Type B pancreatic cell (in vitro differentiated cells): ENCODE results near the gene RNASE11. TPM values are rescaled to one million over a fixed set of nuclear protein-coding genes. Genes with fewer than 3 reads are reported as not detected.

ENCODE experiments used
- DNase-seq: peaks from one replicate; pipeline ENCODE4 v3.0.0; 2021; ENCODE audit warnings: mixed read lengths; ENCODE audit not compliant: unreplicated experiment; ENCODE audit errors: extremely low spot score
- H3K27ac Mint-ChIP-seq: 2 replicates; pipeline ENCODE4 v1.8.0; 2021; ENCODE audit warnings: mild to moderate bottlenecking, mixed read lengths
- H3K27me3 Mint-ChIP-seq: 2 replicates; pipeline ENCODE4 v1.8.0; 2021; ENCODE audit warnings: mixed read lengths
- H3K36me3 Mint-ChIP-seq: 2 replicates; pipeline ENCODE4 v1.8.0; 2021; ENCODE audit warnings: mixed read lengths
- H3K4me1 Mint-ChIP-seq: one replicate; pipeline ENCODE4 v1.8.0; 2021; ENCODE audit warnings: mixed read lengths; ENCODE audit not compliant: unreplicated experiment
- H3K4me3 Mint-ChIP-seq: 2 replicates; pipeline ENCODE4 v1.8.0; 2021; ENCODE audit warnings: mild to moderate bottlenecking, mixed read lengths
- H3K9me3 Mint-ChIP-seq: 2 replicates; pipeline ENCODE4 v1.8.0; 2021; ENCODE audit warnings: mixed read lengths
- CTCF ChIP-seq: fragments of 200-600 bp; sonication (generic); conservative IDR thresholded peaks from 2 replicates; pipeline ENCODE4 v1.5.0; 2021; ENCODE audit warnings: antibody characterized with exemption, mild to moderate bottlenecking
- total RNA-seq: library from RNA; stranded (reverse); gene quantifications from 2 replicates; pipeline ENCODE4 v1.2.1, GENCODE V29; 2021; ENCODE audit warnings: low replicate concordance

RNASE11 gene
- total RNA-seq, 1 donor from 2014 or later, result not detected

GRCh38 chr14:20548414-20549158 lies 39.2 kb downstream of the RNASE11 start:
- Mint-ChIP-seq H3K27me3 (no peaks in the 10 kb centered on the region), H3K9me3 (no peaks in the 10 kb centered on the region), H3K4me1 (no peaks in the 10 kb centered on the region), H3K27ac (no peak overlapping the region), H3K4me3 (no peak overlapping the region), H3K36me3 (no peaks in the 10 kb centered on the region)
- no peak for DNase-seq
- no peak for TF ChIP-seq CTCF

GRCh38 chr14:20546877-20547276 lies 40.9 kb downstream of the RNASE11 start:
- Mint-ChIP-seq H3K27me3 (no peaks in the 10 kb centered on the region), H3K36me3 (no peaks in the 10 kb centered on the region), H3K9me3 (no peaks in the 10 kb centered on the region), H3K27ac (no peak overlapping the region), H3K4me3 (no peak overlapping the region), H3K4me1 (no peaks in the 10 kb centered on the region)
- TF ChIP-seq CTCF, result no peak
- no peak for DNase-seq

- no peak overlapping the region for H3K4me3 Mint-ChIP-seq
- H3K27me3 Mint-ChIP-seq, result no peaks in the 10 kb centered on the region
- TF ChIP-seq CTCF, result no peak
- H3K9me3 Mint-ChIP-seq, result no peaks in the 10 kb centered on the region
- no peak overlapping the region for H3K27ac Mint-ChIP-seq
- H3K4me1 Mint-ChIP-seq, result no peaks in the 10 kb centered on the region
- H3K36me3 Mint-ChIP-seq, result no peaks in the 10 kb centered on the region
- DNase-seq, result no peak
Measured at GRCh38 chr14:20539906-20540305, 47.9 kb downstream of the RNASE11 start.

Other genes starting within 250 kb of the RNASE11 start
- 25.5 and 36.3 TPM in 2 replicates for gene PARP2, start 244.4 kb downstream of the RNASE11 start, total RNA-seq
- 23.1 and 25.1 TPM in 2 replicates for gene TEP1, start 174.5 kb downstream of the RNASE11 start, total RNA-seq
- gene KLHL33, start 151.8 kb downstream of the RNASE11 start, total RNA-seq, result not detected in 2 replicates
- gene OSGEP, start 133.2 kb downstream of the RNASE11 start, total RNA-seq, result 37.4 and 57.1 TPM in 2 replicates
- 228 and 319 TPM in 2 replicates for gene APEX1, start 132.8 kb downstream of the RNASE11 start, total RNA-seq
- gene PIP4P1, start 126.6 kb downstream of the RNASE11 start, total RNA-seq, result 38.4 and 44.8 TPM in 2 replicates
- gene PNP, start 118.6 kb downstream of the RNASE11 start, total RNA-seq, result 36.9 and 66.3 TPM in 2 replicates
- gene RNASE10, start 82.5 kb downstream of the RNASE11 start, total RNA-seq, result 0.88 and 0.94 TPM in 2 replicates
- gene RNASE9, start 27.0 kb downstream of the RNASE11 start, total RNA-seq, result not detected in 2 replicates
- not detected in 2 replicates for gene RNASE12, start 3.4 kb upstream of the RNASE11 start, total RNA-seq
- gene OR6S1, start 53.7 kb upstream of the RNASE11 start, total RNA-seq, result not detected in 2 replicates
- gene RNASE4, start 96.6 kb upstream of the RNASE11 start, total RNA-seq, result 10.5 and 19.3 TPM in 2 replicates
- gene ANG, start 100.8 kb upstream of the RNASE11 start, total RNA-seq, result 24.5 and 43.0 TPM in 2 replicates
- not detected in 2 replicates for gene EDDM3A, start 157.9 kb upstream of the RNASE11 start, total RNA-seq
- not detected in 2 replicates for gene EDDM3B, start 180.4 kb upstream of the RNASE11 start, total RNA-seq
- 0.97 and 1.1 TPM in 2 replicates for gene RNASE6, start 193.3 kb upstream of the RNASE11 start, total RNA-seq
- 476 and 793 TPM in 2 replicates for gene RNASE1, start 214.8 kb upstream of the RNASE11 start, total RNA-seq